Prostate gland (tissue), 2 donors: Measurements from ENCODE around the gene DAB1.

Experiments
- POLR2A ChIP-seq: fragments of 450-650 bp; IDR thresholded peaks from one replicate; pipeline ENCODE4 v1.6.1; 2016; ENCODE audit warnings: antibody characterized with exemption, mild to moderate bottlenecking
- POLR2AphosphoS5 ChIP-seq: sonication (generic); formaldehyde crosslinking; IDR thresholded peaks from one replicate; pipeline ENCODE4 v1.6.1; 2017; ENCODE audit warnings: antibody characterized with exemption
- TF ChIP-seq, protein P1 (sequence below), 4 experiments: fragments of 200-600 bp in 2 of 4; fragments of 450-650 bp in 2 of 4; sonication (generic) in 2 of 4; IDR thresholded peaks; 1 replicate in 3 of 4; 2 replicates in 1 of 4; pipeline ENCODE4 v1.5.1; 2016 to 2019; ENCODE audit warnings: antibody characterized with exemption in 4 of 4, mild to moderate bottlenecking in 2 of 4, moderate library complexity in 2 of 4

DNA sequence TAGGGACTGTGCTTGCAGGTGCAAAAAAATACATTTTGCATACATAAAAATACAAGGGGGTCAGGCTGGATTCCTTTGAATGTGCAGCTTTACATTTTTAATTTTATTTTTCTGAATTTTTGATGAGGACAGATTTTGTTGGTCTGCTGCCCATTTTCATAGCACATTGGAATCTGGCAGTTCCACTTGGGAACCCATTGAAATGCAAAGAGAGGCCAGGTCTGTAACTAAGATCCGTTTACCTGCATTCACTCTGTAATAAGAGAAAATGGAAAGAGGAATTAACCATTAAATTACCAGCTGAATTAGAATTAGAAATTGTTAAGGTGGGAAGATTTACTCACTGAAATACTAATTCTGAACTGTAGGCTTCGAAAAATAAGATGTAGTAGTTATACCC lies 221.6 kb downstream of the DAB1 start:
- TF ChIP-seq, protein P1, sequence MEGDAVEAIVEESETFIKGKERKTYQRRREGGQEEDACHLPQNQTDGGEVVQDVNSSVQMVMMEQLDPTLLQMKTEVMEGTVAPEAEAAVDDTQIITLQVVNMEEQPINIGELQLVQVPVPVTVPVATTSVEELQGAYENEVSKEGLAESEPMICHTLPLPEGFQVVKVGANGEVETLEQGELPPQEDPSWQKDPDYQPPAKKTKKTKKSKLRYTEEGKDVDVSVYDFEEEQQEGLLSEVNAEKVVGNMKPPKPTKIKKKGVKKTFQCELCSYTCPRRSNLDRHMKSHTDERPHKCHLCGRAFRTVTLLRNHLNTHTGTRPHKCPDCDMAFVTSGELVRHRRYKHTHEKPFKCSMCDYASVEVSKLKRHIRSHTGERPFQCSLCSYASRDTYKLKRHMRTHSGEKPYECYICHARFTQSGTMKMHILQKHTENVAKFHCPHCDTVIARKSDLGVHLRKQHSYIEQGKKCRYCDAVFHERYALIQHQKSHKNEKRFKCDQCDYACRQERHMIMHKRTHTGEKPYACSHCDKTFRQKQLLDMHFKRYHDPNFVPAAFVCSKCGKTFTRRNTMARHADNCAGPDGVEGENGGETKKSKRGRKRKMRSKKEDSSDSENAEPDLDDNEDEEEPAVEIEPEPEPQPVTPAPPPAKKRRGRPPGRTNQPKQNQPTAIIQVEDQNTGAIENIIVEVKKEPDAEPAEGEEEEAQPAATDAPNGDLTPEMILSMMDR (IDR thresholded peaks at IDR 0.05), result no peak
- TF ChIP-seq POLR2A, result no peak
- TF ChIP-seq POLR2AphosphoS5, result no peak
